CD4-positive, alpha-beta T cell treated with Interleukin-15 for 4 hours (primary cell): ENCODE results near the gene UTP11.

Source experiments
- DNase-seq: peaks from one replicate; pipeline ENCODE4 v3.0.0-alpha.2; 2020; ENCODE audit warnings: low spot score

The UTP11 gene

DNA sequence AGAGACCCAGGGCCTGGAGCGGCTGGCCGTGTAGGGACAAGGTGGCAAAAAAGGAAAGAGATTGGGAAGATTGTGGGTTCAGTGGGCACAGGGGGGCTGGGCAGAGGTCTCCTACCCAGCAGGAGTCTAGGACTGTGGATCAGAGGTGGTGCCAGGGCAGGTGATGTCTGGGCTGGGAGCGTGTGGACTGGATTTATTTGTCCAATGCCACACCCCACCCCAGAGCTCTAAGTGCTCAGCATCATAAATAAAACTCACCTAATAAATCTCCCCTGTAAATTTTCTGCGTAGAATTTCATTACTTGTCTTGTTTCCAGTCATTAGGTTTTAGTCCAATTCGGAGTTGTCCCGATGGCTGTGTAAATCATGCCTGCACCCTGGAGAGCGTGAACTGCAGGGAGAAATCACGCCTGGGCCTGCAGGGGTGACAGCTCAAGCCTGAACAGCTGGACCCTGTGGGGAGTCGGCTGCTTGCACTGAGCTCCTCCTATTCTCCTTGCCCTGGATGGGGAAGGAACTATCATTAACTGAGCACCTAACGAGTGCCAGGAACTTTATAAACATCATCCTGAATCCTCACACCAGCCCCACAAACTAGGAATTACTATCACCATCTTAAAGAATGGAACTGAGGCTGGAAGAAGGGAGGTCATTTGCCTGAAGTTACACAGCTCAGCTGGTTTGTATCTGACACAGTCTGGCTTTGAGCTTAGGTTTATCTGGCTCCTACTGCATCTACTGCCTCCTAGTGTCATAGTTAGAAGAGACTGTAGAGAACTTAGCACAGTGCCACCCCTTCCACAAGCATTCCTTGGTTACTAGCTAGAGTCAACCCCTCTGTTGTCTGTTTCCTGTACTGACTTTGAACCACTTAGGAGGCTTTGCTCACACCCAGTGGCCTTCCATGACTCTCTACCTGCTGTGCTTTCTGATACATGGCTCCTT lies 59.0 kb downstream of the UTP11 start:
- DNase-seq = no peak

DNA sequence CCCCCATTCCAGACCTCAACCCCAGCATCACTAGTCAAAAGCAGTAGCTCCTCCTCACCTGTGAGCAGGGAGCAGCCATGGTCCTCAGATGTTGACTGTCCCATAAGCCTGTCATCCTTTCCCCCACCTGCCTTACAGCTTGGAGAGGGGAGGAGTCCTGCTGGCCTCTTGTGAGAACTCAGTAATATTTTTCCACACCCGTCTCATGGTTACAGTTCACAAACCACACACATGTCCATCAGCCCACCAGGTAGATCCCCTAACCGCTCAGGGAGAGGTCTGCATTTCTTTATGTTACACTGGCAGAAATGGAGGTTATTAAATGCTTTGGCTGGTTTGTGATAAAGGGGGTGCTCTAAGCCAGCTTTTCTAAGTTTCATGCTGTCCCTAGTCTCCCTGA lies 60.3 kb downstream of the UTP11 start:
- no peak for DNase-seq

GRCh38 chr1:38073534-38074301 lies 61.2 kb downstream of the UTP11 start:
- DNase-seq = no peak

DNA sequence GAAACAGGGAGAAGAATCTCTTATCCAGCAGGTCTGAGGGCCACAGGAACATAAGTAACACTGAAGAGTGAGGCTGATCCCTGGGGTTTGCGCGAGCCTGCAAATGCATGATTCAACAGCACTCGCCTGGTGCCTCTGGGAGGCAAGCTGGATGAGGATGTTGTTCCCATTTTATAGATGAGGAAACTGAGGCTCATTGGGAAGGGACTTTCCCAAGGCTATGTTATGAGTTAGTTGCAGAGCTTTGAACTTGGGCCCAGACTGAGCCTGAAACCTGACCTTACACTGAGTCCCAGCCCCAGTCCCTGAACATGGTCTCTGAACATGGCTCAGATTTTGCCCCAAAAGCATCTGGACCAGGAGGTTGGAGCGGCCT lies 61.8 kb downstream of the UTP11 start:
- no peak for DNase-seq
